Right atrium auricular region (tissue), 2 donors: Measurements from ENCODE around the gene CD22. TPM values are rescaled to one million over a fixed set of nuclear protein-coding genes. Genes with fewer than 3 reads are reported as not detected.

Experiments used
- DNase-seq: peaks from one replicate; pipeline ENCODE4 v3.0.0-alpha.2; 2019; ENCODE audit warnings: low spot score
- H3K27ac ChIP-seq, 2 donors: fragments of 200-600 bp; sonication (generic); 1 replicate in 1 of 2; 2 replicates in 1 of 2; pipeline ENCODE4 v1.5.1; 2016 to 2019
- H3K27me3 ChIP-seq, 2 donors: fragments of 200-600 bp; sonication (generic); one replicate each; pipeline versions ENCODE4 v1.5.1 to v1.6.0; 2017 to 2019
- H3K36me3 ChIP-seq: fragments of 200-600 bp; sonication (generic); one replicate; pipeline ENCODE4 v1.5.1; 2016
- H3K4me1 ChIP-seq, 2 donors: fragments of 200-600 bp; sonication (generic); one replicate each; pipeline versions ENCODE4 v1.5.1 to v1.6.0; 2017 to 2019
- H3K4me3 ChIP-seq, 2 donors: fragments of 200-600 bp; sonication (generic); 1 replicate in 1 of 2; 2 replicates in 1 of 2; pipeline ENCODE4 v1.5.1; 2017 to 2019; ENCODE audit warnings: mild to moderate bottlenecking in 1 of 2, moderate library complexity in 1 of 2
- H3K9me3 ChIP-seq, 2 donors: fragments of 200-600 bp; sonication (generic); one replicate each; pipeline ENCODE4 v1.5.1; 2019
- CTCF ChIP-seq, 2 donors: fragments of 200-600 bp; sonication (generic); IDR thresholded peaks; one replicate each; pipeline ENCODE4 v1.5.1; 2019; ENCODE audit warnings: antibody characterized with exemption in 2 of 2
- total RNA-seq, 2 donors: library from RNA; depleted of rRNA; stranded (reverse); fragments of >200 nt; gene quantifications; one replicate each; pipeline ENCODE4 v1.1.0, GENCODE V29; 2016

Gene CD22
- total RNA-seq, 2 donors from 2014 or later = 1.4 TPM; not detected in 1

GRCh38 chr19:35341006-35341405, 12.0 kb downstream of the CD22 start:
- no peaks in the 10 kb centered on the region for H3K36me3 ChIP-seq
- no peaks in the 10 kb centered on the region for H3K4me1 ChIP-seq
- no peaks in the 10 kb centered on the region for H3K9me3 ChIP-seq
- H3K4me3 ChIP-seq = no peak overlapping the region
- no peak overlapping the region for H3K27ac ChIP-seq
- no peak for DNase-seq
- TF ChIP-seq CTCF (IDR thresholded peaks at IDR 0.05) = no peak
- H3K27me3 ChIP-seq = no peaks in the 10 kb centered on the region

GRCh38 chr19:35341565-35342225, 12.7 kb downstream of the CD22 start:
- H3K27me3 ChIP-seq = no peaks in the 10 kb centered on the region
- TF ChIP-seq CTCF (IDR thresholded peaks at IDR 0.05) = no peak

GRCh38 chr19:35342430-35342829, 13.4 kb downstream of the CD22 start:
- no peaks in the 10 kb centered on the region for H3K4me1 ChIP-seq
- DNase-seq = no peak
- no peak overlapping the region for H3K4me3 ChIP-seq
- H3K36me3 ChIP-seq = no peaks in the 10 kb centered on the region
- no peaks in the 10 kb centered on the region for H3K9me3 ChIP-seq
- no peak for TF ChIP-seq CTCF (IDR thresholded peaks at IDR 0.05)
- H3K27ac ChIP-seq = no peak overlapping the region
- no peaks in the 10 kb centered on the region for H3K27me3 ChIP-seq

More at GRCh38 chr19:35341565-35342225, 12.7 kb downstream of the CD22 start:
- no peak overlapping the region for H3K4me3 ChIP-seq
- no peaks in the 10 kb centered on the region for H3K4me1 ChIP-seq
- H3K27ac ChIP-seq = no peak overlapping the region
- H3K36me3 ChIP-seq = no peaks in the 10 kb centered on the region
- H3K9me3 ChIP-seq = no peaks in the 10 kb centered on the region
- no peak for DNase-seq

GRCh38 chr19:35344511-35345031, 15.6 kb downstream of the CD22 start:
- Histone ChIP-seq H3K4me3 (no peak overlapping the region), H3K27ac (no peak overlapping the region), H3K9me3 (no peaks in the 10 kb centered on the region), H3K4me1 (no peaks in the 10 kb centered on the region), H3K36me3 (no peaks in the 10 kb centered on the region), H3K27me3 (no peaks in the 10 kb centered on the region)
- TF ChIP-seq CTCF (IDR thresholded peaks at IDR 0.05) = no peak
- no peak for DNase-seq

- H3K4me3 ChIP-seq = no peak overlapping the region
- DNase-seq = no peak
- no peaks in the 10 kb centered on the region for H3K36me3 ChIP-seq
- H3K9me3 ChIP-seq = no peaks in the 10 kb centered on the region
- H3K4me1 ChIP-seq = no peaks in the 10 kb centered on the region
- no peak for TF ChIP-seq CTCF (IDR thresholded peaks at IDR 0.05)
- no peaks in the 10 kb centered on the region for H3K27me3 ChIP-seq
- H3K27ac ChIP-seq = no peak overlapping the region
Measured at GRCh38 chr19:35345671-35346111, 16.7 kb downstream of the CD22 start.
